ENCODE measurements around the gene PPP3CB. TPM values are rescaled to one million over a fixed set of nuclear protein-coding genes. Genes with fewer than 3 reads are reported as not detected.

Gene PPP3CB
- total RNA-seq, 1 donor from 2014 or later: 111 TPM

Small RNA genes lying within 50 kb of the gene (small RNA-seq; reads per million reads assigned to genes)
- gene RNU6-883P: not detected

Other genes starting within 250 kb of the PPP3CB start
- gene DNAJC9, start 248.8 kb downstream of the PPP3CB start, total RNA-seq: 79.1 TPM
- 126 TPM for gene MRPS16, start 243.4 kb downstream of the PPP3CB start, total RNA-seq
- gene CFAP70, start 137.2 kb downstream of the PPP3CB start, total RNA-seq: 0.82 TPM
- 25.7 TPM for gene ANXA7, start 82.0 kb downstream of the PPP3CB start, total RNA-seq
- gene MSS51, start 62.5 kb downstream of the PPP3CB start, total RNA-seq: 1.6 TPM
- 32.6 TPM for gene USP54, start 95.3 kb upstream of the PPP3CB start, total RNA-seq
- 0.41 TPM for gene MYOZ1, start 145.4 kb upstream of the PPP3CB start, total RNA-seq
- not detected for gene SYNPO2L, start 160.0 kb upstream of the PPP3CB start, total RNA-seq
- gene AGAP5, start 202.1 kb upstream of the PPP3CB start, total RNA-seq: 12.2 TPM
- 41.6 TPM for gene SEC24C, start 248.3 kb upstream of the PPP3CB start, total RNA-seq

All from frontal cortex (tissue), 1 donor.